A204.1 (cell line): ENCODE data around the gene HDAC10.
"Not testable (repeated sequence)": the region's sequence is repeated elsewhere in the genome, so short reads cannot be mapped to it uniquely, and the experiment has no call there.

ENCODE experiments used
- FAIRE-seq: peaks from 2 replicates; lab custom pipeline; 2012; peaks lifted over from hg19 to GRCh38; lab: Jason Lieb, UNC

HDAC10 gene

GRCh38 chr22:50216684-50217520, 34.2 kb downstream of the HDAC10 start:
- no peak for FAIRE-seq

- no peak for FAIRE-seq
Observed at GRCh38 chr22:50216055-50216683, 34.9 kb downstream of the HDAC10 start.

- FAIRE-seq: no peak
Observed at GRCh38 chr22:50215297-50216054, 35.6 kb downstream of the HDAC10 start.

GRCh38 chr22:50213263-50213662, 37.8 kb downstream of the HDAC10 start:
- no peak for FAIRE-seq

- no peak for FAIRE-seq
Observed at GRCh38 chr22:50211147-50211546, 39.9 kb downstream of the HDAC10 start.

- FAIRE-seq: no peak
Observed at GRCh38 chr22:50210378-50211139, 40.5 kb downstream of the HDAC10 start.

GRCh38 chr22:50209893-50210292, 41.2 kb downstream of the HDAC10 start:
- FAIRE-seq: no peak

- FAIRE-seq: no peak
Observed at GRCh38 chr22:50208939-50209892, 41.8 kb downstream of the HDAC10 start.

- no peak for FAIRE-seq
Observed at GRCh38 chr22:50208430-50208938, 42.6 kb downstream of the HDAC10 start.

- no peak for FAIRE-seq
Observed at GRCh38 chr22:50207383-50208140, 43.5 kb downstream of the HDAC10 start.

- FAIRE-seq: no peak
Observed at GRCh38 chr22:50206599-50206998, 44.5 kb downstream of the HDAC10 start.

GRCh38 chr22:50205781-50206569, 45.1 kb downstream of the HDAC10 start:
- no peak for FAIRE-seq

GRCh38 chr22:50204998-50205397, 46.1 kb downstream of the HDAC10 start:
- FAIRE-seq: not testable (repeated sequence)

GRCh38 chr22:50204571-50204970, 46.5 kb downstream of the HDAC10 start:
- FAIRE-seq: no peak

GRCh38 chr22:50203288-50203687, 47.8 kb downstream of the HDAC10 start:
- no peak for FAIRE-seq

- FAIRE-seq: no peak
Observed at GRCh38 chr22:50202130-50202666, 48.9 kb downstream of the HDAC10 start.

GRCh38 chr22:50201191-50202129, 49.6 kb downstream of the HDAC10 start:
- no peak for FAIRE-seq
